ENCODE results near the gene ENDOV.
A peak's percentile ranks its signal among the peaks of the same experiment; 100 is the strongest.

Gene ENDOV

GRCh38 chr17:80414803-80415625, at the start of gene ENDOV:
TSS of gene ENDOV (plus strand) at chr17:80415167. CDS start at chr17:80415195, 28 bp downstream.
- peak; percentile 79 to 92 for DNase-seq

- DNase-seq, result no peak
Measured at GRCh38 chr17:80365983-80366382, 49.0 kb upstream of the ENDOV start.

GRCh38 chr17:80367503-80367902, 47.5 kb upstream of the ENDOV start:
- DNase-seq, result no peak

- DNase-seq, result no peak
Measured at GRCh38 chr17:80371196-80371595, 43.8 kb upstream of the ENDOV start.

GRCh38 chr17:80372456-80372855, 42.5 kb upstream of the ENDOV start:
- no peak for DNase-seq

- DNase-seq, result no peak
Measured at GRCh38 chr17:80372922-80373570, 41.9 kb upstream of the ENDOV start.

- DNase-seq, result no peak
Measured at GRCh38 chr17:80374039-80374731, 40.8 kb upstream of the ENDOV start.

GRCh38 chr17:80374732-80375585, 40.0 kb upstream of the ENDOV start:
- no peak for DNase-seq

GRCh38 chr17:80376531-80376930, 38.4 kb upstream of the ENDOV start:
- DNase-seq, result no peak

GRCh38 chr17:80377798-80378197, 37.2 kb upstream of the ENDOV start:
- no peak for DNase-seq

GRCh38 chr17:80379348-80379747, 35.6 kb upstream of the ENDOV start:
- no peak for DNase-seq

GRCh38 chr17:80380068-80380467, 34.9 kb upstream of the ENDOV start:
- DNase-seq, result no peak

- DNase-seq, result no peak
Measured at GRCh38 chr17:80380555-80381002, 34.4 kb upstream of the ENDOV start.

- DNase-seq, result no peak
Measured at GRCh38 chr17:80381416-80381923, 33.5 kb upstream of the ENDOV start.

- no peak for DNase-seq
Measured at GRCh38 chr17:80382446-80382845, 32.5 kb upstream of the ENDOV start.

- DNase-seq, result no peak
Measured at GRCh38 chr17:80382956-80383355, 32.0 kb upstream of the ENDOV start.

- no peak for DNase-seq
Measured at GRCh38 chr17:80384078-80384960, 30.6 kb upstream of the ENDOV start.

- DNase-seq, result no peak
Measured at GRCh38 chr17:80385046-80385445, 29.9 kb upstream of the ENDOV start.

- no peak for DNase-seq
Measured at GRCh38 chr17:80386341-80386740, 28.6 kb upstream of the ENDOV start.

- DNase-seq, result no peak
Measured at GRCh38 chr17:80387071-80387470, 27.9 kb upstream of the ENDOV start.

- DNase-seq, result no peak
Measured at GRCh38 chr17:80388175-80388574, 26.8 kb upstream of the ENDOV start.

Data from SW 1271 (cell line).